Mucosa of descending colon (tissue), 3 donors: ENCODE data around the gene PSAT1. TPM values are rescaled to one million over a fixed set of nuclear protein-coding genes. Genes with fewer than 3 reads are reported as not detected.

Experiments
- ATAC-seq: fragments of 200-7000 bp; cut with Tn5 transposase; one replicate; pipeline ENCODE4 v1.9.1; 2020; ENCODE audit warnings: mild to moderate bottlenecking, moderate library complexity
- DNase-seq, 3 donors: peaks; one replicate each; pipeline ENCODE4 v3.0.0-alpha.2; 2020
- H3K36me3 ChIP-seq: fragments of 200-600 bp; one replicate; pipeline ENCODE4 v1.8.0; 2021; ENCODE audit warnings: low read depth, mild to moderate bottlenecking
- H3K4me1 ChIP-seq: fragments of 200-600 bp; one replicate; pipeline ENCODE4 v1.8.0; 2021; ENCODE audit warnings: low read depth, mild to moderate bottlenecking
- H3K4me3 ChIP-seq: fragments of 200-600 bp; one replicate; pipeline ENCODE4 v1.8.0; 2021; ENCODE audit warnings: mild to moderate bottlenecking
- H3K9me3 ChIP-seq: fragments of 200-600 bp; one replicate; pipeline ENCODE4 v1.8.0; 2021; ENCODE audit warnings: mild to moderate bottlenecking
- CTCF ChIP-seq: fragments of 200-600 bp; IDR thresholded peaks from one replicate; pipeline ENCODE4 v1.8.0; 2022; ENCODE audit warnings: antibody characterized with exemption, mild to moderate bottlenecking
- intact Hi-C, 2 donors: fragments of 100-400 bp; cut with DNase I in 1 of 2; cut with micrococcal nuclease in 1 of 2; formaldehyde crosslinking; loops; one replicate each; pipeline versions ENCODE4 v1.11.0 to v1.11.1; 2022; cut with DNase I, micrococcal nuclease
- total RNA-seq, 3 donors: library from RNA; stranded (reverse); fragmentation: NEBNext Ultra II Directional in 2 of 3; extraction: Animal tissue kit (Norgen Biotek cat#: 25700) in 2 of 3; gene quantifications; one replicate each; pipeline versions ENCODE4 v1.2.1 to v1.2.4, GENCODE V29; 2021 to 2023
- donor health status: DM: no; HTN: no; CAD: no; lungs with moderate emphysema.
- donor health status: DM: no; HTN: no; CAD: no.
- donor health status: DM: no; HTN: yes; CAD: no.

Gene PSAT1
- total RNA-seq, 3 donors from 2014 or later = 1.2 to 7.2 (median 3.4) TPM

- no peak for ATAC-seq
Observed at GRCh38 chr9:78320030-78320693, 23.2 kb downstream of the PSAT1 start.

GRCh38 chr9:78320875-78321496 is 24.1 kb downstream of the PSAT1 start:
- DNase-seq (no peak), ATAC-seq (no peak)
- intact Hi-C loops = no loop called here
- Histone ChIP-seq H3K9me3 (no peaks in the 10 kb centered on the region), H3K4me3 (no peak overlapping the region), H3K4me1 (no peaks in the 10 kb centered on the region), H3K36me3 (no peaks in the 10 kb centered on the region)
- no peak for TF ChIP-seq CTCF

More at GRCh38 chr9:78320030-78320693, 23.2 kb downstream of the PSAT1 start:
- no peaks in the 10 kb centered on the region for H3K9me3 ChIP-seq
- no peak for TF ChIP-seq CTCF
- intact Hi-C loops = no loop called here
- no peak for DNase-seq
- H3K4me3 ChIP-seq = no peak overlapping the region
- H3K36me3 ChIP-seq = no peaks in the 10 kb centered on the region
- no peaks in the 10 kb centered on the region for H3K4me1 ChIP-seq

- DNase-seq (no peak), ATAC-seq (no peak)
- no peak for TF ChIP-seq CTCF
- Histone ChIP-seq H3K9me3 (no peaks in the 10 kb centered on the region), H3K4me1 (no peaks in the 10 kb centered on the region), H3K36me3 (no peaks in the 10 kb centered on the region), H3K4me3 (no peak overlapping the region)
- intact Hi-C loops = no loop called here
Observed at GRCh38 chr9:78321505-78321904, 24.6 kb downstream of the PSAT1 start.

GRCh38 chr9:78324068-78324650 is 27.2 kb downstream of the PSAT1 start:
- H3K9me3 ChIP-seq = no peaks in the 10 kb centered on the region
- no peaks in the 10 kb centered on the region for H3K4me1 ChIP-seq
- H3K36me3 ChIP-seq = no peaks in the 10 kb centered on the region
- no peak for TF ChIP-seq CTCF
- DNase-seq = no peak
- intact Hi-C loops = no loop called here
- ATAC-seq = no peak
- no peak overlapping the region for H3K4me3 ChIP-seq

GRCh38 chr9:78324682-78325081 is 27.8 kb downstream of the PSAT1 start:
- no peak overlapping the region for H3K4me3 ChIP-seq
- ATAC-seq (no peak), DNase-seq (no peak)
- no peaks in the 10 kb centered on the region for H3K9me3 ChIP-seq
- no peaks in the 10 kb centered on the region for H3K4me1 ChIP-seq
- no peak for TF ChIP-seq CTCF
- intact Hi-C loops = no loop called here
- H3K36me3 ChIP-seq = no peaks in the 10 kb centered on the region
